ENCODE measurements around the gene TTC39B. TPM values are rescaled to one million over a fixed set of nuclear protein-coding genes. Genes with fewer than 3 reads are reported as not detected.
A peak's percentile ranks its signal among the peaks of the same experiment; 100 is the strongest.
"Not testable (repeated sequence)": the region's sequence is repeated elsewhere in the genome, so short reads cannot be mapped to it uniquely, and the experiment has no call there.

Gene TTC39B
- total RNA-seq, 1 donor from 2014 or later = 2.7 TPM

DNA sequence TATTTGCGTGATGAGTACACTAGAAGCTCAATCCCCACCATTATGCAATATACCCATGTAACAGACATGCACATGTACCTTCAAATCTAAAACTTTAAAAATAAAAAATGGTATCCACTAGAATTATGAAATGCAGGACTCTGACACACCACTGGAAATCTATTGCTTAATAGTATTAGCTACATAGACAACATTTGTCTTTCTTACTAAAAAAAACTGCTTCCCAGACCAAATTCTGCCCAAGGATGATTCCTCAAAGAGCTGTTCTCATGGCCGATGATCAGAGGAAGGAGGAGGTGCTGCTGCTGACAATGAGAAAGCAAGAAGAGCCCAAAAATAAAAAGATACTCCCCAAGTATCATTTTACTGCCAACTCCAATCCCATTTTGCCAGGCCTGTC is 67.2 kb downstream of the TTC39B start:
- peak overlapping the region; percentile 64 to 68 for H3K27ac ChIP-seq
- H3K27me3 ChIP-seq = no peaks in the 10 kb centered on the region
- H3K4me3 ChIP-seq = no peak overlapping the region
- DNase-seq (ENCODE audit: low spot score in 2 of 2) = no peak
- no peak for TF ChIP-seq CTCF (IDR thresholded peaks at IDR 0.05)
- H3K36me3 ChIP-seq = no peaks in the 10 kb centered on the region
- peaks cover 4 to 14% of the 10 kb centered on the region in 2 donors for H3K9me3 ChIP-seq
- intact Hi-C loops (cut with DNase I) = loop anchor here (5.0 kb wide), 1 partner anchor 83 kb away; no protein-coding TSS in a partner anchor
- H3K4me1 ChIP-seq = peaks cover 4 to 29% of the 10 kb centered on the region in 2 donors

GRCh38 chr9:15238646-15239045 is 68.4 kb downstream of the TTC39B start:
- peaks cover 4 to 14% of the 10 kb centered on the region in 2 donors for H3K9me3 ChIP-seq
- H3K36me3 ChIP-seq = no peaks in the 10 kb centered on the region
- H3K27me3 ChIP-seq = no peaks in the 10 kb centered on the region
- H3K4me3 ChIP-seq = no peak overlapping the region
- H3K4me1 ChIP-seq = peaks cover 4 to 23% of the 10 kb centered on the region in 2 donors
- no peak for TF ChIP-seq CTCF (IDR thresholded peaks at IDR 0.05)
- H3K27ac ChIP-seq = peak overlapping the region; percentile 50 to 58
- DNase-seq (ENCODE audit: low spot score in 2 of 2) = no peak
- intact Hi-C loops (cut with DNase I) = no loop called here

DNA sequence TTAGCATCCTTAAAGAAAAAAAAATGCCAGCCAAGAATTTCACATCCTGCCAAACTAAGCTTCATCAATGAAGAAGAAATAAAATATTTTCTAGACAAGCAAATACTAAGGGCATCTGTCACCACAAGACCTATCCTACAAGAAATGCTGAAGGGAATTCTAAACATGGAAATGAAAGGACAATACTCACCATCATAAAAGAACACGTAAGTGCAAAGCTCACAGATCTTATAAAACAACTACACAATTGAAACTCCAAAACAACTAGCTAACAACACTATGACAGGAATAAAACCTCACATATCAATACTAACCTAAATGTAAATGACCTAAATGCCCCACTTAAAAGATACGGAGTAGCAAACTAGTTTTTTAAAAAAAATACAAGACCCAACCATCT is 71.4 kb downstream of the TTC39B start:
- intact Hi-C loops (cut with DNase I) = no loop called here
- no peak for TF ChIP-seq CTCF (IDR thresholded peaks at IDR 0.05)
- DNase-seq (ENCODE audit: low spot score in 2 of 2) = no peak
- Histone ChIP-seq H3K9me3 (peaks cover 4 to 14% of the 10 kb centered on the region in 2 donors), H3K27me3 (no peaks in the 10 kb centered on the region), H3K36me3 (no peaks in the 10 kb centered on the region), H3K27ac (peak overlapping the region in 1 of 2 donors; percentile 18), H3K4me3 (no peak overlapping the region), H3K4me1 (peaks cover 0 to 6% of the 10 kb centered on the region in 2 donors)

- H3K4me3 ChIP-seq; H3K27me3 ChIP-seq; DNase-seq (ENCODE audit: low spot score in 2 of 2); H3K27ac ChIP-seq; intact Hi-C loops (cut with DNase I); H3K36me3 ChIP-seq; H3K4me1 ChIP-seq: not testable (repeated sequence)
- H3K9me3 ChIP-seq = peaks cover 4 to 14% of the 10 kb centered on the region in 2 donors
These were observed 73.0 kb downstream of the TTC39B start for GRCh38 chr9:15233941-15234490.

DNA sequence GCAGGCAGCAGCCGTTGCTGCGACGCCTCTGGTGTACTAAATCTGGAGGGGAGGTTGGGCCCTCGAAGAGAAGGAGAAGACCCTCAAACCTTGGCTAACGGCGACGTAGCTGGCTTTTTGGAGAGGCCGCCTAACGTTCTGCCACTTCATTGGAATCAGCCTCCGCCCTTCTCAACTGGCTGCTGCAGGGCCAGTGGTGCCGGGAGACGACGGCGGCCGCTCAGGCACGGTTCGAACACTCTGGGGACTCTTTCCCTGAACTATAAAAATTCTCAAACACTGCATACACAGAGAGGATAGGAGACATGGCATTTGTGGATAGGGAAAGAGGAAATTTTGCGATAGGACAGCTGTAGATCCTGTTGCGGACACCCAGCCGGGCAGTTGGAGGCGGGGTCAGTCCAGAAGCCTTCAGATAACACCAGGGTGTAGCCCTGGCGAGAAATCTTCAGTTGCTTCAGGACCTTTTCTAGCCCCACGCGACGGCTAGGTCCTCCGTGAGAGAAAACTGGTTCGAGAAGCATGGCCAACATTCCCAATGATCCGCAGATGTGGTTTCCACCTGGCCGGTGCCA is 74.2 kb downstream of the TTC39B start:
- DNase-seq (ENCODE audit: low spot score in 2 of 2); intact Hi-C loops (cut with DNase I); H3K9me3 ChIP-seq; H3K27me3 ChIP-seq; H3K27ac ChIP-seq; H3K4me1 ChIP-seq; H3K4me3 ChIP-seq; H3K36me3 ChIP-seq: not testable (repeated sequence)

- peak in 1 of 3 experiments; percentile 30 for TF ChIP-seq CTCF (IDR thresholded peaks at IDR 0.05)
- no peak for DNase-seq (ENCODE audit: low spot score in 2 of 2)
- intact Hi-C loops (cut with DNase I) = no loop called here
These were observed 75.0 kb downstream of the TTC39B start for GRCh38 chr9:15231788-15232635.

More at GRCh38 chr9:15231788-15232635, 75.0 kb downstream of the TTC39B start:
- Histone ChIP-seq H3K4me1 (no peaks in the 10 kb centered on the region), H3K4me3 (no peak overlapping the region), H3K27ac (no peak overlapping the region), H3K9me3 (peaks cover 0 to 4% of the 10 kb centered on the region in 2 donors), H3K36me3 (no peaks in the 10 kb centered on the region), H3K27me3 (no peaks in the 10 kb centered on the region)
